ENCODE measurements around the gene STAG1.
"Not testable (repeated sequence)": the region's sequence is repeated elsewhere in the genome, so short reads cannot be mapped to it uniquely, and the experiment has no call there.

The STAG1 gene

DNA sequence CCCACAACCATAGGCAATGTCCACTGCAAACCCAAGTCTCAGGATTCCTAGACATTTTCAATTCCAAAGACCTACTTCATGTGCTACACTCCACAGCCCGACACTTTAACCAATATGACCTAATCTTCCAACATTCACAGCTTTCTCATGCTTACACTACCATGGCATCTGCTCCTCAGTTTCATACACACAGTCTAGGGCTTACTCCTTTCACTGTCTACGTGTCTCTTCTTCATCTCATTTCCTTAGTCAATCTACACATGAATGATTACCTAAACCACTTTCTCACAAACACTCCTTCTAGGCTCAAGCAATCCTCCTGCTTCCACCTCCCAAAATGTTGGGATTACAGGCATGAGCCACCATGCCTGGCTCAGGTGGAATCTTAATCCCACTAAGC lies 106.3 kb downstream of the STAG1 start:
- DNase-seq (ENCODE audit: low read depth in 2 of 2) = no peak

DNA sequence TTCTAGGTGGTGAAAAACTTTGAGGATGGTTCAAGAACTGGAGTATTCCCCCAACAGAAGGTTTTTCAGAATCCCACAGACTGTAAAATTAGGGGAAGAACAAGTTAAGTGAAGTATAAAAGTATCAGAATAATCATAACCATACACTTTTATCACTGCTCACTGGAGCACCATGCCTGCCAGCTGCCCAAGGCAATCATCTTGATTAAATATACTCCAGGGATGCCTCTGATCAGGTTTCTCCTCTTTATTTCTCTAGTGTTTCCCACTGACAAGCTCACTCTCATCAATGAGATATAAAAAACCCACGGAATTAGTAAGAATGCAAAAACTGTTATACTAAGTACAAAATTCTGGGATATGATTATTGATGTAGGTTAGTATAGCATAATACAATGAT lies 108.0 kb downstream of the STAG1 start:
- DNase-seq (ENCODE audit: low read depth in 2 of 2) = no peak

DNA sequence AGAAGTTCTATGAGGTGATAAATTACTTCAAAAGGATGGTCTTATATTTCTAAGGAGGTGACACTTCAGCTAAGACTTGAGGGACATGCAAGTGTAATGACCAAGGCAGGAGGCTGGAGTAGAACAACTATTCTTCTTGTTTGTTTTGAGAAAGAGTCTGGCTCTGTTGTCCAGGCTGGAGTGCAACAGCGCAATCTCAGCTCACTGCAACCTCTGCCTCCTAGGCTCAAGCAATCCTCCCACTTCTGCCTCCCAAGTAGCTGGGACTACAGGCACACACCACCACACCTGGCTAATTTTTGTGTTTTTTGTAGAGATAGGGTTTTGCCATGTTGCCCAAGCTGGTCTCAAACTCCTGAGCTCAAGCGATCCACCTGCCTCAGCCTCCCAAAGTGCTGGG lies 108.8 kb downstream of the STAG1 start:
- not testable (repeated sequence) for DNase-seq (ENCODE audit: low read depth in 2 of 2)

DNA sequence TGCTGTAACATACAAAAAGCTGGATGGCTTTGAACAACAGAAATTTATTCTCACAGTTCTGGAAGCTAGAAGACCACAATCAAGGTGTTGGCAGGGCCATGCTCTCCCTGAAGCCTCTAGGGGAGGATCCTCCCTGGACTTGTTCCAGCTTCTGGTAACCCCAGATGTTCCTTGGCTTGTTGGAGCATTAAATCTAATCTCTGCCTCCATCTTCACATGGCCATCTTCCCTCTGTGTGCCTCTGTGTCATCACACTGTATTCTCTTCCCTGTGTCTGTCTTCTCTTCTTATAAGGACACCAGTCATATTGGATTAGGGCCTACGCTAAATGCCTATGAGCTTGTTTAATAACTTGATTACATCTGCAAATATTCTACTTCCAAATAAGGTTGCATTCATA lies 109.5 kb downstream of the STAG1 start:
- no peak for DNase-seq (ENCODE audit: low read depth in 2 of 2)

DNA sequence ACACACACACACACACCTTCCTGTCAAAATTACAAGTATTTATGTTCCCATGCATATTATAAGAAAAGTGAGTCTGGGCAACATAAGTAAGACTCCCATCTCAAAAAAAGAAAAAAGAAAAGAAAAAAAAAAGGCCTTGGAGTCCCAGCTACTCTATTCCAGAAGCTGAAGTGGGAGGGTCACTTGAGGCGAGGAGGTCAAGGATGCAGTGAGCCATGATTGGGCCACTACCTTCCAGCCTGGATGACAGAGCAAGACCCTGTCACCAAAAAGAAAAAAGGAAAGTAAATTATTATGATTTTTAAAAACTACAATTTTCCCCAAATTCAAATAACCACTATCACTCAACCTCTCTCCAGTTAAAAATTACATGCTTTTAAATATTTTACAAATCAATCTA lies 113.1 kb downstream of the STAG1 start:
- no peak for DNase-seq (ENCODE audit: low read depth in 2 of 2)

DNA sequence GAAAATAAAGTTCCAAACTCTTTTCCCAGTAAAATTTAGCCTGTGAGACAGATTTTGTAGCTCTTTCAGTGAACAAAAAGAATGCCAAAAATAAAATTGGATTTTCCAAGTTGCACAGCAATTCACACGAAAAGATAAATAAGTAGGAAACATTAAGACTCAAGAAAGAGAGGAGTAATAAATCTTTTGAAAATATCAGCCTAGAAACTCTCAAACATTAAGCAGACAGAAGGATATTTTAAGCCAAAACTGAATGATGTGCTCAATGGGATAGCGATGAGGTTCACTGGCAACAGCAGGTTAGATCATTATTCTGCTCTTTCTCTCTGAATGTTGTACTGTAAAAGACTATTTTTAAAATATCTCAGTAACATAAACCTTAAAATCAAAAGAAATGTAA lies 115.0 kb downstream of the STAG1 start:
- no peak for DNase-seq (ENCODE audit: low read depth in 2 of 2)

DNA sequence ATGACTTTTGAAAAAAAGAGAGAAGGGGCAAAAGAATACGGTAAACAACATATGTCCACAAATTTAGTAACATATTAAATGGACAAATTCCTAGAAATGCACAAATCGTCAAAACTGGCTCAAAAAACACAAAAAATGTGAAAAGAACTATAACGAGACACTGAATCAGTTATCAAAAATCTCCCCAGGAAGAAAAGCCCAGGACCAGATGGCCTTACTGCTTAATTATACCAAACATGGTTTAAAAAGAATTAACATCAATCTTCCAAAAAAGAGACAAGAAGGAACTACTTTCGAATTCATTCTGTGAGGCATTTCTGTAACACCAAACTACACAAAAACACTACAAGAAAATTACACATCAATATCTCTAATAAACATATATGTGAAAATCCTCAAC lies 117.4 kb downstream of the STAG1 start:
- no peak for DNase-seq (ENCODE audit: low read depth in 2 of 2)

DNA sequence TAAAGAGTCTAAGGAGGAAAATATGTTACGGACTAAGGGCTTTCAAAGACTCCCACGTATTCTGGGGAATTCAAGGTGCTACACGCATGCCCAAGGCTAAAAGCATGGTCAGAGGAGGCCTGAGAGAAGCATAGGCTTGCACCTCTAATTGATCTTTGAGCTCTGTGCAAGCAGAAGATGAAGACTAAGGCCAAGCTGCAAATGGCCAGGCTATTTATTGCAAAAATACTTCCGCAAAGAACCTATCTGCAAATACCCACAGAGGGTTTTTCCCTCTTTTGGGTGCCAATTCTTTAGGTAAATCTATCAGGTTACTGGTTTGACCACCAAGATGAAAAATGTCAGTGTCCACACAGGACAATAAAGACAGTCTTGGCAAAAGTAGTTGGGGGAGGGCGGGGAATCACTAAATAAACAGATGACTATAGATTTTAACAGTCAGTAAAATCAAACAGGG lies 119.5 kb downstream of the STAG1 start:
- no peak for DNase-seq (ENCODE audit: low read depth in 2 of 2)

DNA sequence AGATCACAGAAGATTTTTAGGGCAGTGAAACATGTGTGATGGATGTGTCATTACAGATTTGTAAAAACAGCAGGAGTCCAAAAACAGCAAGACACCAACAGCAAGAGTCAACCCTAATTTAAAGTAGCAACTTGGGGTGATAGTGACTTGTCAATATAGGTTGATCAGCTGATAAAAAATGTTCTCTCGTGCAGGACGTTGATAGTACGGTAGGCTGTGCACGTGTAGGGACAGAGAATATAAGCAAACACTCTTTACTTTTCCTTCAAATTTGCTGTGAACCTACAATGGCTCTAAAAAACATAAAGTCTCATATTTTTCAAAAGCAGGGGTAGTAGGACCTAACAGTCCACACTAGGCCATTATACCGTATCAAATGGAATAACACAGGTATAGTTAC lies 120.8 kb downstream of the STAG1 start:
- DNase-seq (ENCODE audit: low read depth in 2 of 2) = no peak

DNA sequence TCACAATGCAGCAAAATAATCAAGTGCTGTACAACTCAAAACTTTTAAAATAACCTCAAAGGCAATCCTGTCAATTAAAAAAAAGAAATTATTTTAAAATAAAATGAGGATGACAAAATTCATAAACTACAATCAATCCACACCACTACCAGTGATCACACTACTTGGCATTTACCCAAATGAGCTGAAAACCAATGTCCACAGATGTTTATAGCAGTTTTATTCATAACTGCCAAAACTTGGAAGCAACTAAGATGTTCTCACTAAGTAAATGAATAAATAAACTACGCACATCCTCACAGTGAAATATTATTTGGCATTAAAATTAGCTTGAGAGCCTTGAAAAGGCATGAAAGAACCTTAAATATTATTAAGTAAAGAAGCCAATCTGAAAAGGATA lies 121.3 kb downstream of the STAG1 start:
- DNase-seq (ENCODE audit: low read depth in 2 of 2) = no peak

DNA sequence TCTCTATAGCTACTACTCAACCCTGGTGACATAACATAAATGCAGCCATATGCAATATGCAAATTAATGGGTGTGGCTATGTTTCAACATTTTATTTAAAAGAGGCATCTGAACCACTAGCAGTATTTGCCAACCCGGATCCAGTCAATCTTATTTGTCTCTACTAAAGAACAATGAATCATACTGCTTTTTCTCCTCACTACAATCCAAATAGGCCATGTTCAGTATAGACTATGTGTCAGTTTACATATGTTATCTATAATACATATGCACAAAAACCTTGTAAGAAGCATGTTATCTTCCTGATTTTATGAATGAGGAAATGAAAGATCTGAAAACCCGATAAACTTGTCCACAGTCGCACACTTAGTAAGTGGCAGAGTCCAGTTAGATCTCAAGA lies 125.7 kb downstream of the STAG1 start:
- DNase-seq (ENCODE audit: low read depth in 2 of 2) = no peak

DNA sequence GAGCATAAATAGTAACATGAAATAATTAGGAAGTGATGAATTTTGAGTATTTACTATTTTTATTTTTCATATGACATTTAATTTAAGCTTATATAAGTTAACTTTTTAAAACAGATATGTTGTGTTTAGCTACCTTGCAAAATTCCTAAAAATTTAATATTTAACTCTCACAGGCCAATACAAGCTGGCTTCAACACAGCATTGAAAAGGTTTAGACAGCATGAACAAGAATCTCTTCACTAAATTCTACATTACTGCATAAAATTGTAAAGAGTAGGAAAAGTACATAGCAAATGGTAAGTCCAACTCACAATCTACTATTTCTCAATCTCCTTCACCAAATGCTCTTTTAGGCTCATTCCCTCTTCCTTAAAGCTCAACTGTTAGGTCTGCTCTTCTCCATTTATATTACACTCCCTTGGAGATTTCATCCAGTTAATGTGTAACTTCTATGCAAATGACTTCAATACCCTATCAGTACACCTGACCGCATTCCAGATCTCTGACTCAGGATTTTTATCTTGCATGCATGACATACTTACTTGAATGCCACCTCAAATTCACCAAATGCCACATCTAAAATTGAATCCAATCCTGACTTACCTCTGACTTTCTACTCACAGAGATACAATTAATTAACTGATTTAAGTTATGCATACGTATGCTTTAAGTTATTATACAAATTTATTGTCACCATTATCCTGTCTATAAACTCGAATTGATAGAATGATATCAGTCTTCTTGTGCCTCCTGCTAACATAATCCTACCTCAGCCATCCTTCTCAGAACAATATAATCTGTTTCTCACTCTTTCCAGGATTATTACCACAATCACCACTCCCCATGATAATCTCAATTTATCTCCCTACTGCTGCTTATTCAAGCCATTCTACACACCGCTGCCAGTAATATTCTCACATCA lies 127.0 kb downstream of the STAG1 start:
- no peak for DNase-seq (ENCODE audit: low read depth in 2 of 2)

DNA sequence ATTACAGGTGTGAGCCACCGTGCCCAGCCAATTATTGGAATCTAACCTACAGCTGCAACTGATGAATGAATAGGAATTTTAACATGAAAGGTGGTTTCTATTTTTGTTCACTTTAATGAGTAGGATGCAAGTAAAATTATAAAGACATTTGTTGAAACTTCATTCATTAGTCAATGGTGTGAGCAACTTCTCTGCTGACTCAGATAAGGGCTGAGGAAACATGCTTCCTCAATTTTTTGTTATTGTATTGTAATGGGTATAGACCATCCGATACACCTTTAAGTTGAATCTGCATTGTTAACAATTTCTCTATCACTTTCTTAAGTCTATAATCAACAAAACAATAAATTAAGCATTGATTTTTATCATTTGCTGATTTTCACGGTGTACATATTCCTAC lies 127.8 kb downstream of the STAG1 start:
- no peak for DNase-seq (ENCODE audit: low read depth in 2 of 2)

DNA sequence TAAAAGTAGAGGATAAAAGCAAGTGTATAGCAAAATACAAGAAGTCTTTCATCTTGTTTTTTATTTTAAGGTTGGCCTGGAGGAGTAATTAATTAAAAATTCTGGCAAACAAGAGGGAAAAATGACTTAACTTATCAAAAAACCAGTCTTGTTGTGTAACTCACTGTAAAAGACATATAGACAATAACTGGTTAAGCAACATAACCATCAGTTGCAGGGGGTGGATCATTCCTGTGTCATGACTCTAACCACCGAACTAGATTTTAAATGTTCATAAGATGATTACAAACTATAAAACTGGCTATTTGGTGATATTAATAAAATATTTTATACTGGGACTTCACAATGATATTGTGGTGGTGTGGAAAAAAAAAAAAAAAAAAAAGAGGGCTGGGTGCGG lies 130.6 kb downstream of the STAG1 start:
- no peak for DNase-seq (ENCODE audit: low read depth in 2 of 2)

DNA sequence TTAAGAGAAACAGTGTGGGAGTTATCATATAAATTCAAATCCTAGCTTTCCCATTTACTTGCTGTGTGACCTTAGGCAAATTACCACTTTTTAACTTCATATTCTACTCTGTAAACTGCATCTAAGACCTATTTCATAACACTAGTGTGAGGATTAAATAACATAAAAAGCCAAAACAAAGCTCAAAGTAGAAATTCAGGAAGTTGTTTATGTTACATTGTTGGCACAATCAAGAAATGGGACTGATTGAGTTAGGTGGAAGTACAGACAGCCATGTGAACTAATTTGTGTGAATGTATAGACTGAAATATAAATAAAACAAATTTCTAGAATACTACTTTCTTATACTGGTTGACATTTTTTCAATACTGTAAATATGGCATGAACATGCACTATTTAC lies 131.7 kb downstream of the STAG1 start:
- DNase-seq (ENCODE audit: low read depth in 2 of 2) = no peak

DNA sequence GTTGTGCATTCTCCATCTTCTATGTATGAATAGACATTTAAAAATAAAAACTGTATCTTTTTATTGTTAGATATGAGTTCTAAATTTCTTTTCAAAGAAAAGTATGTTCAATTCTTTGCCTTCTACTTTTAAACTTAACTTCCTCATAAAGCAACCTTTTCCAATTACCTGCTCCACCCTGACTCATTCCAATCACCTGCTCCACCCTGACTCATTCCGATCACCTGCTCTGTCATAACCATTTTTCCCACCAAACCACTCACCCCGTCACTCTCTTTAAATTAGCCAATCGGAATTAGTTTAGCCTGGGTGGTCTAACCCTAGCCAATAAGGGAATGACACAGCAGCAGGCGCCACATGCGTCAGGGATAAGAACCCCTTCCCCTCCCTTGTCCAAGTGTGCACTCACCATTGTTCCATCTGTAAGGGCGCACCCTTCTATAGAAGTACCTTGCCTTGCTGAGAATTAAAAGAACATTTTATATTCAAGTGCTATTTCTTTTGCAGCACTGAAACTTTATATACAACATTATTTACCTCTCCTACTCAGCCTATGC lies 134.1 kb downstream of the STAG1 start:
- not testable (repeated sequence) for DNase-seq (ENCODE audit: low read depth in 2 of 2)

DNA sequence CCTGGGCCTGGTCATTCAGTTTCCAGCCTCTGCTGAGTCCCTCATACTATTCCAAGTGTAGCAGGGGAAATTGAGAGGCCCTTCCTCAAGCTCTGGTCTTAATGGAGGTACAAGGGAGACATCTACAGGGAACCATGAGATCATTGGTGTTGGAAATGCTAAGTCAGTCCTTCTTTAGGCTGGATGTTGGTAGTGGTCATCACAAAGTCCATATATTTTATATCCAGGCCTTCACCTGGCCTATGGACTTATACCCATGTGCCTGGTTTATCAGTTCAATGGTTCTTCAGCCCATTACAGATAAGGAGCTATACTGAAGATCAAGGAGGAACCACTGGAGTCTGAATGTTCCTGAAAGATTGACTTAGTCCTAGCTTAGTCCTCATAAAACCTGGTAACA lies 135.0 kb downstream of the STAG1 start:
- no peak for DNase-seq (ENCODE audit: low read depth in 2 of 2)

DNA sequence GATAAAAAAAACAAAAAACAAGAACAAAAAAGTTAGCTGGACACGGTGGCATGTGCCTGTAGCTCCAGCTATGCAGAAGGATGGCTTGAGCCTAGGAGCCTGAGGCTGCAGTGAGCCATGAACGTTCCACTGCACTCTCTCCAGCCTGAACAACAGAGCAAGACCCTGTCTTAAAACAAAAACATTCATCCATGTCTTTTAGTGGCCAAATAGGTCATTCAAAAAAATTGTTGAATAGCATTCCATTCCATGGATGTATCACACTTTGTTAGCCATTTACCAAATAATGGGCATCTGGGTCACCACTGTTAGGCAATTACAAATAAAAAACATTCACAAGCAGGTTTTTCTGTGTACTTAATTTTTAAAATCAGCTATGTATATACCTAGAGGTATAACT lies 139.7 kb downstream of the STAG1 start:
- no peak for DNase-seq (ENCODE audit: low read depth in 2 of 2)

DNA sequence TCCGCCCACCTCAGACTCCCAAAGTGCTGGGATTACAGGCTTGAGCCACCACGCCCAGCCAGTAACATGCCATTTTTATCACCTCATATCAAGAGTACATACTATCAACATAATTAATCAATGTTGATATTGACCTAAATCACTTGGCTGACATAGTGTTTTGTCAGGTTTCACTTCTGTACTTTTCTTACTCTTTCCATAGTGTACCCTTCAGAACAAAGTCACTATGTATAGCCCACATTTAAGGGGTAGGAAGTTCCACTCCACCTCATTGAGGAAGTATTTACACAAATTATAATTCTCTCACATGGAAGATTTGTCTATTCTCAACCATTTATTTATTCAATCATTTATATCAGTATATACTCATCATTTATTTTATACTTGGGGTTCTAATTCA lies 145.2 kb downstream of the STAG1 start:
- DNase-seq (ENCODE audit: low read depth in 2 of 2) = no peak

DNA sequence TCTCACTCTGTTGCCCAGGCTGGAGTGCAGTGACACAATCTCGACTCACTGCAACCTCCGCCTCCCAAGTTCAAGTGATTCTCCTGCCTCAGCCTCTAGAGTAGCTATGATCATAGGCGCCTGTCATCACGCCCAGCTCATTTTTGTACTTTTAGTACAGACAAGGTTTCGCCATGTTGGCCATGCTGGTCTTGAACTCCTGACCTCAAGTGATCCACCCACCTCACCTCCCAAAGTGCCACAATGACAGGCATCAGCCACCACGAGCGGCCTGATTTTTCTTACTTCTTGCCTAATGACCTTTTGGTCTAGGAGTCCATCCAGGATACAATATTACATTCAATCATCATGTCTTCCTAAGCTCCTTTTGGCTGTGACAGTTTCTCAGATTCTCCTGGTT lies 146.0 kb downstream of the STAG1 start:
- not testable (repeated sequence) for DNase-seq (ENCODE audit: low read depth in 2 of 2)

DNA sequence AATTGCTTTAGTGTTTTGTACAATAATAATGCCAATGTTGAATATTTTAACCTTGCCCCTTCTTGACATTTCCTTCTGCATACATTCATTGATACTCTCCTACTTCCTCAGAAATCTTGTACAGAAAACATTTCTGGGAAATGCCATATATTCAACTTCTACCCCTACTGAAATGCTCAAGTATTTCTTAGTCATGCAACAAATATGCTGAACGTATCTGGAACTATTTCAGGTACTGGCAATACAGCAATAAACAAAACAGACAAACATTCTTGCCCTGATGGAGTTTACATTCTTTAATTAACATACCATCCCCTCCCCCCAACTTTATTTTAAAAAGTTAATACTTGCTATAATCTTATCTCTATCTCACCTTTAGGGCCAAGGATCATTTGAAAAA lies 147.2 kb downstream of the STAG1 start:
- no peak for DNase-seq (ENCODE audit: low read depth in 2 of 2)

DNA sequence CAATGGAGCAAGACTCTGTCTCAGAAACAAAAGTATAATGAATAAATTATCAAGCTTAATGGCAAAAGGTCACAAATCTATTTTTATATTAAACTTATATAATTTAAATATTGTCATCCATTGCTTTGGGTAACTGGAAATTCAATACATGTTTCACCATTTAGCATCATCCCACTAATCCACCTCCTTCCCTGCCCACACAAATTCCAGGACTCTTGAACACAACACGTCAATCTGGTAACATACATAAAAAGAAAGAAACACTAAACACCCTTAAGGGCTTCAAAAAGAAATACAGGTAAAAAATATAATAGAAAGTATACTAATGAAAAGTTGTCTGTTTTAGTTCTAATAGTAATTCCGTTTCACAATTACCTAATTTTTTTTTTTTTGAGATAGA lies 149.4 kb downstream of the STAG1 start:
- no peak for DNase-seq (ENCODE audit: low read depth in 2 of 2)

DNA sequence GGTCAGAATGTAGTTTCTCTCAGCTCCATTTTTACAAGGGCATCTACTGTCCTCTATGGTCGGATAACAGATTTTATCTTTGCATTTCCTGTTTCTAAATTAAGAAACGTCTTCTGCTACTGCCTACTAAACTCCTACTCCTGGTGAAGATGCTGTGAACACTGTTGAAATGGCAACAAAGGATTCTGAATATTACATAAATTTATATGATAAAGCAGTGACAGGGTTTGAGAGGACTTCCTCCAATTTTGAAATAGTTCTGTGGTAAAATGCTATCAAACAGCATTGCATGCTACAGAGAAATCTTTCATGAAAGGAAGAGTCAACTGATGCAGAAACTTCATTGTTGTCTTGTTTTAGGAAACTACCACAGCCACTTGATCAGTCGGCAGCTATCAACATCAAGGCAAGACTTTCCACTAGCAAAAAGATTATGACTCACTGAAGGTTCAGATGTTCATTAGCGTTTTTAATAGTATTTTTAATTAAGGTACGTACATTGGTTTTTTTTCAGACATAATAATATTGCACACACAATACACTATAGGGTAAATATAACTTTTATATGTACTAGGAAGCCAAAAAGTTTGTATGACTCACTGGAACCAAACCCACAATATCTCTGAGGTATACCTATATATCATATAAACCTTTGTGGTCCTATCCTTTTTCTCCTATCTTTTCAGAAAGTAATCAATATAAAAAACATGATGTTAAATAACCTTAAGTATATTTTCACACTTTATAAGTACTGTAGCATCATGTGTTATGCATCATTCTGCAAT lies 156.1 kb downstream of the STAG1 start:
- no peak for DNase-seq (ENCODE audit: low read depth in 2 of 2)
